HepG2 (cell line): Measurements from ENCODE around the gene NUDT16. TPM values are rescaled to one million over a fixed set of nuclear protein-coding genes. Genes with fewer than 3 reads are reported as not detected.

ENCODE experiments used
- ATAC-seq: fragments of 200-7000 bp; cut with Tn5 transposase; 3 replicates; pipeline ENCODE4 v1.9.1; 2020; ENCODE audit warnings: mild to moderate bottlenecking, moderate library complexity
- BruUV-seq: library from RNA; stranded (reverse); fragments of 400-500 nt; replicated peaks from 2 replicates; lab custom pipeline; 2021; lab: Mats Ljungman, UMichigan
- CTCF ChIA-PET: fragments of 300-600 bp; formaldehyde crosslinking; extraction: SDS; loops from one replicate; lab custom pipeline; 2021; ENCODE audit warnings: low total read pairs, inconsistent platforms, low intra/inter-chr PET ratio; lab: Yijun Ruan, JAX
- POLR2A ChIA-PET: fragments of 350-600 bp; sonication (Branson Sonifier 250); formaldehyde crosslinking; loops from one replicate; lab custom pipeline; 2020; ENCODE audit warnings: antibody characterized with exemption, inconsistent platforms; lab: Yijun Ruan, JAX
- DNase-seq: peaks from one replicate; pipeline ENCODE4 v3.0.0-alpha.2; 2015; ENCODE audit warnings: low spot score
- FAIRE-seq: peaks from 3 replicates; lab custom pipeline; 2011; peaks lifted over from hg19 to GRCh38; lab: Jason Lieb, UNC
- H2AFZ ChIP-seq: one replicate; pipeline ENCODE4 v1.6.1; 2011; ENCODE audit warnings: low read length, inconsistent platforms
- H3K27ac ChIP-seq: fragments of 300-600 bp; 3 replicates; pipeline ENCODE4 v1.8.0; 2011; ENCODE audit warnings: mixed run types, mild to moderate bottlenecking, mixed read lengths, low read length, inconsistent platforms; ENCODE audit not compliant: insufficient read depth; ENCODE audit errors: extremely low read length
- H3K27me3 ChIP-seq, 2 experiments: fragments of 200-600 bp in 1 of 2; 2 replicates in 1 of 2; 3 replicates in 1 of 2; pipeline versions ENCODE4 v1.6.0 to v1.8.0; 2011; ENCODE audit warnings: low read length in 2 of 2, mild to moderate bottlenecking in 2 of 2, moderate library complexity in 2 of 2, inconsistent platforms in 1 of 2; ENCODE audit not compliant: insufficient read depth in 2 of 2, control insufficient read depth in 1 of 2
- H3K36me3 ChIP-seq, 2 experiments: fragments of 200-600 bp in 1 of 2; replicated peaks in 1 of 2; 2 replicates in 1 of 2; 3 replicates in 1 of 2; pipeline versions ENCODE4 v1.5.1 to v1.8.0; 2011; ENCODE audit warnings: low read length in 2 of 2, inconsistent platforms in 1 of 2; ENCODE audit not compliant: insufficient read depth in 2 of 2, control insufficient read depth in 1 of 2
- H3K4me1 ChIP-seq: 2 replicates; pipeline ENCODE4 v1.5.1; 2012; ENCODE audit warnings: low read length, inconsistent platforms; ENCODE audit not compliant: insufficient read depth
- H3K4me2 ChIP-seq: 2 replicates; pipeline ENCODE4 v1.6.0; 2011; ENCODE audit warnings: low read depth, low read length, inconsistent platforms
- H3K4me3 ChIP-seq, 3 experiments: fragments of 200-600 bp in 1 of 3; sonication (generic), shearing (Covaris generic) in 1 of 3; replicated peaks in 1 of 3; 2 replicates each; pipeline ENCODE4 v1.5.1; 2011 to 2016; ENCODE audit warnings: low read length in 3 of 3, inconsistent platforms in 2 of 3, low read depth in 2 of 3, mild to moderate bottlenecking in 2 of 3, control low read depth in 1 of 3, mixed read lengths in 1 of 3; ENCODE audit not compliant: insufficient read depth in 1 of 3
- H3K79me2 ChIP-seq: one replicate; pipeline ENCODE4 v1.6.1; 2011; ENCODE audit warnings: low read length, inconsistent platforms; ENCODE audit not compliant: insufficient read depth
- H3K9ac ChIP-seq: 2 replicates; pipeline ENCODE4 v1.6.0; 2011; ENCODE audit warnings: mild to moderate bottlenecking, low read depth, low read length, inconsistent platforms; ENCODE audit not compliant: insufficient read depth
- H3K9me3 ChIP-seq: 2 replicates; pipeline ENCODE4 v1.5.1; 2012; ENCODE audit warnings: mild to moderate bottlenecking, low read length
- H4K20me1 ChIP-seq: 2 replicates; pipeline ENCODE4 v1.6.0; 2011; ENCODE audit warnings: inconsistent platforms, mild to moderate bottlenecking, low read length, moderate library complexity; ENCODE audit not compliant: insufficient read depth
- ARNTL ChIP-seq: sonication (generic); formaldehyde crosslinking; IDR thresholded peaks from 2 replicates; pipeline ENCODE4 v1.4.0; 2020; ENCODE audit warnings: mild to moderate bottlenecking, missing genetic modification reagents
- CHD2 ChIP-seq: IDR thresholded peaks from 2 replicates; pipeline ENCODE4 v1.6.1; 2011; ENCODE audit warnings: low read depth, low read length, improper control_type of control experiment
- FOXM1 ChIP-seq: sonication (generic); formaldehyde crosslinking; IDR thresholded peaks from 2 replicates; pipeline ENCODE4 v1.5.0; 2020; ENCODE audit warnings: missing genetic modification reagents
- KLF9 ChIP-seq: IDR thresholded peaks from 2 replicates; pipeline ENCODE4 v1.6.1; 2016; ENCODE audit warnings: low read depth
- MED1 ChIP-seq: sonication (generic); formaldehyde crosslinking; IDR thresholded peaks from 2 replicates; pipeline ENCODE4 v1.4.0; 2020; ENCODE audit warnings: missing genetic modification reagents
- NFE2L1 ChIP-seq: sonication (generic); formaldehyde crosslinking; IDR thresholded peaks from 2 replicates; pipeline ENCODE4 v1.4.0; 2020; ENCODE audit warnings: missing genetic modification reagents, mild to moderate bottlenecking, borderline replicate concordance
- SP140L ChIP-seq: sonication (generic); formaldehyde crosslinking; IDR thresholded peaks from 2 replicates; pipeline ENCODE4 v1.4.0; 2020; ENCODE audit warnings: missing genetic modification reagents, borderline replicate concordance
- ZNF572 ChIP-seq: sonication (generic); formaldehyde crosslinking; IDR thresholded peaks from 2 replicates; pipeline ENCODE4 v1.5.1; 2020; ENCODE audit warnings: mild to moderate bottlenecking, missing genetic modification reagents
- ZNF788 ChIP-seq: sonication (generic); formaldehyde crosslinking; IDR thresholded peaks from 2 replicates; pipeline ENCODE4 v1.5.0; 2020; ENCODE audit warnings: mild to moderate bottlenecking, missing genetic modification reagents, borderline replicate concordance
- WGBS: methylation state at CpG from one replicate; pipeline ENCODE4 v1.1.6; 2017; ENCODE audit warnings: low lambda C conversion rate; 5-methylcytosine and 5-hydroxymethylcytosine counted together
- in situ Hi-C: cut with HindIII; loops from 2 replicates; pipeline ENCODE4 v1.10.0; 2017; ENCODE audit warnings: low pct_unique_long_range_greater_than_20kb; ENCODE audit not compliant: extremely low pct_ligation_motif_present
- intact Hi-C: fragments of 100-400 bp; cut with micrococcal nuclease; formaldehyde crosslinking; loops from one replicate; pipeline ENCODE4 v1.10.0; 2022; ENCODE audit not compliant: unreplicated experiment
- polyA plus RNA-seq, 8 experiments: library from polyadenylated mRNA; depleted of rRNA in 3 of 8; stranded (reverse) in 7 of 8; unstranded in 1 of 8; fragments of >200 nt; fragmentation: Illumina TruSeq in 4 of 8; extraction: Trizol in 4 of 8; gene quantifications; 2 replicates each; pipeline versions ENCODE4 v1.2.1 to v1.2.3, GENCODE V29; 2011 to 2016; ENCODE audit warnings: low read depth in 4 of 8, missing spikeins in 1 of 8, mixed read lengths in 1 of 8; ENCODE audit not compliant: insufficient read depth in 1 of 8
- total RNA-seq, 5 experiments: library from RNA; depleted of rRNA; stranded (reverse); fragments of >200 nt; fragmentation: Illumina TruSeq; extraction: Trizol; gene quantifications; 2 replicates each; pipeline ENCODE4 v1.2.3, GENCODE V29; 2016; ENCODE audit warnings: low read depth in 1 of 5
- TF ChIP-seq, protein P1 (sequence below): IDR thresholded peaks from 2 replicates; pipeline ENCODE4 v1.6.1; 2018; ENCODE audit warnings: missing genetic modification reagents, mild to moderate bottlenecking, missing compliant biosample characterization
- TF ChIP-seq, protein P2 (sequence below): sonication (generic); formaldehyde crosslinking; IDR thresholded peaks from 2 replicates; pipeline ENCODE4 v1.5.0; 2020; ENCODE audit warnings: mild to moderate bottlenecking, missing genetic modification reagents
- TF ChIP-seq, protein P3 (sequence below): sonication (generic); formaldehyde crosslinking; IDR thresholded peaks from 2 replicates; pipeline ENCODE4 v1.5.0; 2020; ENCODE audit warnings: missing genetic modification reagents, mild to moderate bottlenecking, borderline replicate concordance

NUDT16 gene
- total and polyA plus RNA-seq, 2 of the 13 experiments (the other 11 are each of a cell fraction or from before 2014, with no cell fraction given) = 5.4 to 14.8 TPM

DNA sequence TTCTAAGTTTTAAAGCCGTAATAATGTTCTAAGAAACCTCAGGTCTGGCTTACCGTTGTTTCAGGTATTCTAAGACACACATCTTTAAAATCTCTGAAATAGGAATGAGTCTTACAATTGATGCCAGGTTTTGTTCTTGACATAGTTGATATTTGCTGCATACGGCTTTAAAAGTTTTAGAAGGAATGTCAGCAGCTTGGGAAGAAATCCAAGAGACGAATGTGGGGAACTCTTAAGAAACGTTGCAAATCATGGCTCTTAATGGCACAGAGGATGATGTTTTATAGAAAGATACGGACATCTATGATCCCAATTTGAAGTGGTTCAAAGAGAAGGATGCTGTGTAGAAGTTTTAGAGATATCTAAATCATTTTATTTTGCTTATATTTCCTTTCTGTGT, 11.5 kb downstream of the NUDT16 start:
- no peaks in the 10 kb centered on the region; a peak in 1 of 5 replicates for H3K27me3 ChIP-seq
- intact Hi-C loops = no loop called here
- H3K27ac ChIP-seq = no peak overlapping the region

More for the DNA sequence above, 11.5 kb downstream of the NUDT16 start:
- H2AFZ ChIP-seq = no peak overlapping the region
- H3K4me1 ChIP-seq = peaks cover 13% of the 10 kb centered on the region
- in situ Hi-C loops = no loop called here
- 49% methylated on average over 6 of the region's 6 CpGs for WGBS
- BruUV-seq = no TSS peak
- no peak for ATAC-seq
- DNase-seq = no peak
- FAIRE-seq = no peak
- no peaks in the 10 kb centered on the region for H3K79me2 ChIP-seq
- H3K4me2 ChIP-seq = no peak overlapping the region
- TF ChIP-seq, protein P1, sequence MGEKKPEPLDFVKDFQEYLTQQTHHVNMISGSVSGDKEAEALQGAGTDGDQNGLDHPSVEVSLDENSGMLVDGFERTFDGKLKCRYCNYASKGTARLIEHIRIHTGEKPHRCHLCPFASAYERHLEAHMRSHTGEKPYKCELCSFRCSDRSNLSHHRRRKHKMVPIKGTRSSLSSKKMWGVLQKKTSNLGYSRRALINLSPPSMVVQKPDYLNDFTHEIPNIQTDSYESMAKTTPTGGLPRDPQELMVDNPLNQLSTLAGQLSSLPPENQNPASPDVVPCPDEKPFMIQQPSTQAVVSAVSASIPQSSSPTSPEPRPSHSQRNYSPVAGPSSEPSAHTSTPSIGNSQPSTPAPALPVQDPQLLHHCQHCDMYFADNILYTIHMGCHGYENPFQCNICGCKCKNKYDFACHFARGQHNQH (CRISPR knock-in tag) = no peak
- TF ChIP-seq ZNF572 (CRISPR knock-in tag) (no peak), SP140L (no peak), NFE2L1 (CRISPR knock-in tag) (no peak), ARNTL (no peak), MED1 (CRISPR knock-in tag) (no peak), FOXM1 (CRISPR knock-in tag) (no peak), KLF9 (CRISPR knock-in tag) (no peak), ZNF788 (CRISPR knock-in tag) (no peak), CHD2 (no peak)
- TF ChIP-seq, protein P2, sequence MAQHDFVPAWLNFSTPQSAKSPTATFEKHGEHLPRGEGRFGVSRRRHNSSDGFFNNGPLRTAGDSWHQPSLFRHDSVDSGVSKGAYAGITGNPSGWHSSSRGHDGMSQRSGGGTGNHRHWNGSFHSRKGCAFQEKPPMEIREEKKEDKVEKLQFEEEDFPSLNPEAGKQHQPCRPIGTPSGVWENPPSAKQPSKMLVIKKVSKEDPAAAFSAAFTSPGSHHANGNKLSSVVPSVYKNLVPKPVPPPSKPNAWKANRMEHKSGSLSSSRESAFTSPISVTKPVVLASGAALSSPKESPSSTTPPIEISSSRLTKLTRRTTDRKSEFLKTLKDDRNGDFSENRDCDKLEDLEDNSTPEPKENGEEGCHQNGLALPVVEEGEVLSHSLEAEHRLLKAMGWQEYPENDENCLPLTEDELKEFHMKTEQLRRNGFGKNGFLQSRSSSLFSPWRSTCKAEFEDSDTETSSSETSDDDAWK (CRISPR knock-in tag) = no peak
- TF ChIP-seq, protein P3, sequence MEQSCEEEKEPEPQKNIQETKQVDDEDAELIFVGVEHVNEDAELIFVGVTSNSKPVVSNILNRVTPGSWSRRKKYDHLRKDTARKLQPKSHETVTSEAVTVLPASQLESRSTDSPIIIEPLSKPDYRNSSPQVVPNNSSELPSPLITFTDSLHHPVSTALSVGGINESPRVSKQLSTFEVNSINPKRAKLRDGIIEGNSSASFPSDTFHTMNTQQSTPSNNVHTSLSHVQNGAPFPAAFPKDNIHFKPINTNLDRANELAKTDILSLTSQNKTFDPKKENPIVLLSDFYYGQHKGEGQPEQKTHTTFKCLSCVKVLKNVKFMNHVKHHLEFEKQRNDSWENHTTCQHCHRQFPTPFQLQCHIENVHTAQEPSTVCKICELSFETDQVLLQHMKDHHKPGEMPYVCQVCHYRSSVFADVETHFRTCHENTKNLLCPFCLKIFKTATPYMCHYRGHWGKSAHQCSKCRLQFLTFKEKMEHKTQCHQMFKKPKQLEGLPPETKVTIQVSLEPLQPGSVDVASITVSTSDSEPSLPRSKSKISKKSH (CRISPR knock-in tag) = no peak
- no peak overlapping the region for H3K9ac ChIP-seq
- no peaks in the 10 kb centered on the region for H4K20me1 ChIP-seq
- ChIA-PET POLR2A (no interaction called here), CTCF (no interaction called here)
- H3K9me3 ChIP-seq = no peaks in the 10 kb centered on the region
- no peaks in the 10 kb centered on the region for H3K36me3 ChIP-seq
- no peak overlapping the region for H3K4me3 ChIP-seq
